IPS-11a (cell line): ENCODE measurements around the gene MARCHF10.
"Not testable (repeated sequence)": the region's sequence is repeated elsewhere in the genome, so short reads cannot be mapped to it uniquely, and the experiment has no call there.

Source experiments
- H3K4me3 ChIP-seq: one replicate; pipeline ENCODE4 v1.5.1; 2013; ENCODE audit warnings: low read depth, low read length, control low read depth

Gene MARCHF10, protein sequence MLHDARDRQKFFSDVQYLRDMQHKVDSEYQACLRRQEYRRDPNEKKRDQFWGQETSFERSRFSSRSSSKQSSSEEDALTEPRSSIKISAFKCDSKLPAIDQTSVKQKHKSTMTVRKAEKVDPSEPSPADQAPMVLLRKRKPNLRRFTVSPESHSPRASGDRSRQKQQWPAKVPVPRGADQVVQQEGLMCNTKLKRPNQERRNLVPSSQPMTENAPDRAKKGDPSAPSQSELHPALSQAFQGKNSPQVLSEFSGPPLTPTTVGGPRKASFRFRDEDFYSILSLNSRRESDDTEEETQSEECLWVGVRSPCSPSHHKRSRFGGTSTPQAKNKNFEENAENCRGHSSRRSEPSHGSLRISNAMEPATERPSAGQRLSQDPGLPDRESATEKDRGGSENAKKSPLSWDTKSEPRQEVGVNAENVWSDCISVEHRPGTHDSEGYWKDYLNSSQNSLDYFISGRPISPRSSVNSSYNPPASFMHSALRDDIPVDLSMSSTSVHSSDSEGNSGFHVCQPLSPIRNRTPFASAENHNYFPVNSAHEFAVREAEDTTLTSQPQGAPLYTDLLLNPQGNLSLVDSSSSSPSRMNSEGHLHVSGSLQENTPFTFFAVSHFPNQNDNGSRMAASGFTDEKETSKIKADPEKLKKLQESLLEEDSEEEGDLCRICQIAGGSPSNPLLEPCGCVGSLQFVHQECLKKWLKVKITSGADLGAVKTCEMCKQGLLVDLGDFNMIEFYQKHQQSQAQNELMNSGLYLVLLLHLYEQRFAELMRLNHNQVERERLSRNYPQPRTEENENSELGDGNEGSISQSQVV

DNA sequence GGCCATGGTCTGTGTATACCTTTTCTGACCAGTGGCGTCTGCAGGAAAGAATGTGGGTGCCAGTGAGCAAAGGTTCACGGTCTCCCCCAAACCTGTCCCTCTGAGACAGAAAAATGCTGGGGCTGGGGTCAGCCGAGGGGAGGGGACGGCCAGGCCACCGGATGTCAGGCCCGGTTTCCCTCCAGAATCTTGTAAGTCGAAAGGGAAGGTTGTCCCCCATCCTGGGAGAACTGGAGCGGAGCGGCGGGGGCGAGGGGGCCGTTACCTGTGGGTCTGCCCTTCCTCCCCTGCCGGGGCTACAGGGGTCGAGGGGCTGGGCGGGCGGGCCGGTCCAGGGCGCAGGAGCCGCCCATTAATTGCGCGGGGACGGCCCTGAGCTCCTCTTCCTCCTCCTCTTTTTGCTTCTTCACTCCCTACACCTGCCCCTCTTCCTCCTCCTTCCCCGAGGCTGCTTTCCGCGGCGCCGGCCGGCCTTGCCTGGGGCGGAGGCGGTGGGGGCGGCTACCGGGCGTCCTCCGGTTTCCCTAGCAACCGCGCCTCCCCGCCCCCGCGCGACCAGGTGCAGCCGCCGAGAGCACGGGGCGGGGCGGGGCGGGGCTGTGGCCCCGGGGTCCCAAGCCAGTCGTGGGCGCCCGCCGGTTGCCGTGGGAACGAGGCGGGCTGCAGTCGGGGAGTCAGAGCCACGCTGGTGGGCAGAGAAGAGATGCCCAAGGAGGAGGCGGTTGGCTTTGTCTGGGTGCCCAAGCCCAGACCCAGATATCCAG is at the start of gene MARCHF10:
Gene MARCHF10 (minus strand): TSS at position 503 of the 764 bp plus-strand sequence. CDS start 6,579 bp downstream, outside the sequence.
- peak within 1 kb of the TSS; percentile 41 for H3K4me3 ChIP-seq

- H3K4me3 ChIP-seq, result no peak overlapping the region
Measured at GRCh38 chr17:62857526-62857925, 49.4 kb upstream of the MARCHF10 start.

GRCh38 chr17:62856594-62856993 is 48.5 kb upstream of the MARCHF10 start:
- no peak overlapping the region for H3K4me3 ChIP-seq

GRCh38 chr17:62855156-62855555 is 47.0 kb upstream of the MARCHF10 start:
- H3K4me3 ChIP-seq, result no peak overlapping the region

- no peak overlapping the region for H3K4me3 ChIP-seq
Measured at GRCh38 chr17:62854098-62854680, 46.1 kb upstream of the MARCHF10 start.

GRCh38 chr17:62852195-62852594 is 44.1 kb upstream of the MARCHF10 start:
- no peak overlapping the region for H3K4me3 ChIP-seq

GRCh38 chr17:62849591-62850415 is 41.7 kb upstream of the MARCHF10 start:
- H3K4me3 ChIP-seq, result not testable (repeated sequence)

- H3K4me3 ChIP-seq, result no peak overlapping the region
Measured at GRCh38 chr17:62848334-62848733, 40.2 kb upstream of the MARCHF10 start.

DNA sequence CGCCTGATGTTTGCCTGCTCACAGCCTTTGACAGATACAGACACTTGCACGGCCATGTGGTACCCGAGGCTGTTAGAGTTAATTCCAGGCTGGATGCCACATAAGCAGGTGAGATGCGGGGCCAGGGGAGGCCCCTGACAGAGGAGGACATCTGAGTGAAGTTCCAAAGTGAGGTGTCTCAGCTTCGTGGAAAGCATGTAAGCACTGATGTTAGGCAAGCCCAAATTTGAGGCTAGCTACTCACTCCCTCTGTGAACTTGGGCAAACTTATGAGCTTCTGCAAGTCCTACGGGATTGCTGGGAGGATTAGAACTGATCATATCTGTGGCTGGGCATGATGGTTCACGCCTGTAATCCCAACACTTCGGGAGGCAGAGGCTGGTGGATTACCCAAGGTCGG is 39.3 kb upstream of the MARCHF10 start:
- H3K4me3 ChIP-seq, result no peak overlapping the region

GRCh38 chr17:62840871-62841270 is 32.8 kb upstream of the MARCHF10 start:
- H3K4me3 ChIP-seq, result no peak overlapping the region

- H3K4me3 ChIP-seq, result not testable (repeated sequence)
Measured at GRCh38 chr17:62833816-62834215, 25.7 kb upstream of the MARCHF10 start.

DNA sequence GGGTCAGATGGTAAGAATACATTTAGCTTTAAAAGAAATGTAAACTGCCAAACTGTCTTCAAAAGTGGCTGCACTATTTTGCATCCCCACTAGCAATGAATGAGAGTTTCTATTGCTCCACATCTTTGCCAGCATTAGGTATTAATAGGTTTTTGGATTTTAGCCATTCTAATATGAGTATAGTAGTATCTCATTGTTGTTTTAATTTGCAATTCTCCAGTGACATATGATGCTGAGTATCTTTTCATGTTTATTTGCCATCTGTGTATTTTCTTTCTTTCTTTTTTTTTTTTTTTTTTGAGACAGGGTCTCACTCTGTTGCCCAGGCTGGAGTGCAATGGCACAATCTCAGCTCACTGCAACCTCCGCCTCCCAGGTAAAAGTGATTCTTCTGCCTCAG is 24.3 kb upstream of the MARCHF10 start:
- H3K4me3 ChIP-seq, result no peak overlapping the region

DNA sequence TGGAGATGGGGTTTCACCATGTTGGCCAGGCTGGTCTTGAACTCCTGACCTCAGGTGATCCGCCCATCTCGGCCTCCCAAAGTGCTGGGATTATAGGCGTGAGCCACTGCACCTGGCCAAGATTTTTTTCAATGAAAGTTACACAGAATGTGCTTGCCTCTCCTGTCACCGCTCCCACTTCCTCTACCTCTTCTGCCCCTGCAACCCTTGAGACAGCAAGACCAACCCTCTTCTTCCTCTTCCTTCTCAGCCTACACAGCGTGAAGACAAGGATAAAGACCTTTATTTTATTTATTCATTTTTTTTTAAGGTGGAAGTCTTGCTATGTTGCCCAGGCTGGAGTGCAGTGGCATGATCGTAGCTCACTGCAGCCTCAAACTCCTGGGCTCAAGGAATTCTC is 23.0 kb upstream of the MARCHF10 start:
- not testable (repeated sequence) for H3K4me3 ChIP-seq

DNA sequence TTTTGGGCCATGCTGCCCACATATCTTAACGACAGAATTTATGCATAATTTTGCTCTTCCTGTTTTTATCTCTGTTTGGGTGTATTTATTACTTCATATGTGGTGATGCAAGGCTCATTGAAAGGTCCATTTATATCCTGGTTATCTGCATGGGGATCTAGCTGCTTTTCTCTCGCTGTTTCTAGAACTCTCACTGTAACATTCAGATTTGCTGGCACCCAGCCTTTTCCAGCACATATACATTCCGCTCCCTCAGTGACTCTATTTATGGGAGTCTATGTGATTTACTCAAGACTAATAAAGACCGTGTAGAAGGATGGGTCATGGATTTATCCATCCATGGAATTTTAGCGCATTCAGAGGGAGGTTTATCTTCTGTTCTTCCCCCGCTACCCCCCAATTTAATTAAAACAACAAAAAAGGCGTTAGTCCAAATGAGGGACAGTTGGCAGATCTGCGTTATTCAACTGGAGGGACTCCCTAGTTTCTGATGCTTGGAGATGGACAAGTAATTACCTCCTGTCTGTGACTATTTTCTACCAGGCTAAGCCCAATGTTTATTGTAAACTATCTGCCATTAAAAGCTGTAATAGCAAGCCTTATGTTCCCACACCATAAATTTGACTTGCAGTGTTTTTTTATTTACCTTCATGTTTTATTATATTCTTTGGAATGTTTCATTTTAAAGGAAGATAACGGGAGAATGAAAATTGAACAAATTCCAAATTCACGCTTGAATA is 19.8 kb upstream of the MARCHF10 start:
- no peak overlapping the region for H3K4me3 ChIP-seq

DNA sequence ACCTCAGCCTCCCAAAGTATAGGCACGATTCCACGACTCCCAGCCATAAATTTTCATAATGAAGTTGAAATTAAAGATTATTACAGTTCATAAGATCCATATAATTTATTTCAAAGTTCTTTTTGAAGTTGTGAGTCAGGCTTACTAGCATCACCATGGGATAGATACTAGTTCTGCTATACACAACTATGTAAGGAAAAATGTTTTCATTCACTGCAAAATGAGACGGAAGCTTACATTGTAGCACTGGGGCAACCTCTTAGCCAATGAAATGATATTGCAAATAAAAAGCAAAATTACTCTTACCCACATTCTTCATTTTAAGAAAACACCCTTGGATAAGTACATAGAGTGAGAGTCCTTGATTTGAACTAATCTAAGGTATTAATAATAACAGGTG is 18.8 kb upstream of the MARCHF10 start:
- no peak overlapping the region for H3K4me3 ChIP-seq

- H3K4me3 ChIP-seq, result no peak overlapping the region
Measured at GRCh38 chr17:62825182-62825581, 17.1 kb upstream of the MARCHF10 start.

GRCh38 chr17:62824290-62825131 is 16.4 kb upstream of the MARCHF10 start:
- H3K4me3 ChIP-seq, result no peak overlapping the region

GRCh38 chr17:62823111-62823893 is 15.2 kb upstream of the MARCHF10 start:
- no peak overlapping the region for H3K4me3 ChIP-seq
